GM12872 (cell line): Measurements from ENCODE around the gene FOXE3.

Experiments
- TF ChIP-seq, protein P1 (sequence below): IDR thresholded peaks from 3 replicates; pipeline ENCODE4 v1.5.1; 2011; ENCODE audit warnings: low read depth, mild to moderate bottlenecking, low read length, moderate library complexity; ENCODE audit not compliant: insufficient read depth

FOXE3 gene

DNA sequence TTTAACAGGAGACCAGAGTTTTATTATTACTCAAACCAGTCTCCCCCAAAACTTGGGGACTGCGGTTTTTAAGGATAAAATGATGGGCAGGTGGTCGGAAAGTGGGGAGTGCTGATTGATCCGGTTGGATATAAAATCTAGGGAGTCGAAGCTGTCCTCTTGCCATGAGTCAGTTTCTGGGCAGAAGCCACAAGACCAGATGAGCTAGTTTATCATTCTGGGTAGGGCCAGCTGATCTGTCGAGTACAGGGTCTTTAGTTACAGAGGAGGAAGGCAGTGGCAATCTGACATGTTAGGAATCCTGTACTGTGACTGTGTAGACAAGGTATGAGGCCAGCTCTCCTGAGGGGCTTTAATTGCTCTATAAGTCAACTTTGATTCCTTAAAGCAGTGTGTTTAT lies 22.9 kb upstream of the FOXE3 start:
- TF ChIP-seq, protein P1, sequence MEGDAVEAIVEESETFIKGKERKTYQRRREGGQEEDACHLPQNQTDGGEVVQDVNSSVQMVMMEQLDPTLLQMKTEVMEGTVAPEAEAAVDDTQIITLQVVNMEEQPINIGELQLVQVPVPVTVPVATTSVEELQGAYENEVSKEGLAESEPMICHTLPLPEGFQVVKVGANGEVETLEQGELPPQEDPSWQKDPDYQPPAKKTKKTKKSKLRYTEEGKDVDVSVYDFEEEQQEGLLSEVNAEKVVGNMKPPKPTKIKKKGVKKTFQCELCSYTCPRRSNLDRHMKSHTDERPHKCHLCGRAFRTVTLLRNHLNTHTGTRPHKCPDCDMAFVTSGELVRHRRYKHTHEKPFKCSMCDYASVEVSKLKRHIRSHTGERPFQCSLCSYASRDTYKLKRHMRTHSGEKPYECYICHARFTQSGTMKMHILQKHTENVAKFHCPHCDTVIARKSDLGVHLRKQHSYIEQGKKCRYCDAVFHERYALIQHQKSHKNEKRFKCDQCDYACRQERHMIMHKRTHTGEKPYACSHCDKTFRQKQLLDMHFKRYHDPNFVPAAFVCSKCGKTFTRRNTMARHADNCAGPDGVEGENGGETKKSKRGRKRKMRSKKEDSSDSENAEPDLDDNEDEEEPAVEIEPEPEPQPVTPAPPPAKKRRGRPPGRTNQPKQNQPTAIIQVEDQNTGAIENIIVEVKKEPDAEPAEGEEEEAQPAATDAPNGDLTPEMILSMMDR, result no peak

DNA sequence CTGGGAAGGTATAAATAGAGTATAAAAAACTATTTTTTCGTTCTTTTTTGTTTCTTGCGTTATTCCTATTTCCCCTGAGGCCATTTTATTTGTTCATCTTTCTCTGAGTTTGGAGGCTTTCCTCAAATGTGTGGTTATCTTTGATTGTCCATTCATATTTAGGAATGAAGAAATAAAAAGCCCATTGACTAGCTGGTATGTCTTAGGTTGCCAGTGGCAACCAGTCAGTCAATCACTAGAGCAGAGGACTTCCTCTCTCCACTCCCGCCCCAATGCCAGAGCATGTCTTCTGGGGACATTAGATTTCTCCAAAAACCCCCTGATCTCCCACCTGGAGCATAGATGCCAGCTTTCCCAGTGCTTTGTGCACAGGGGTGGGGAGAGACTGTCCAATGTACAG lies 20.7 kb upstream of the FOXE3 start:
- TF ChIP-seq, protein P1, result no peak

DNA sequence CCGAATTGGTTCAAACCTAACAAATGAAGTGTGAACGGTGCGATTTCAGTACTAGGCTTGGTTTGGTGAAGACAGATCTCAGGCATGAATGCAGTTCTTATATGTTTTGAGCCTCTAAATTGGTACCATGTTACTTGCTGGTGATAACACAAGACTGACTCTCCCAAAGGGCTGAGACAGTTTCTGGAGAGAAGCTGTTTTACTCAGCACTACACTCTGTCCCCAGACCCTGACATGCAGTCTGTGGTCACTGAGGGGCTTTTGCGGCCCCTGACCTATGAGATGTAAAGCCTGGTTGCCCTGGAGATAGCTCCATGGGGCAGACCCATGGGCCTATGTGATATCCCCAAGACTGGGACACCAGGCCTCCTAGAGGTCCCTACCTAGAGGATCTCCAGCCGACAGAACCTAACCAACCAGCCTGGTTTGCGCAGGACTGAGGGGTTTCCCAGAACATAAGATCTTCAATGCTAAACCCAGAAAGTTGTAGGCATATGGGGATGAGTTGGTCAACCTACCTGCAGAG lies 19.4 kb upstream of the FOXE3 start:
- TF ChIP-seq, protein P1, result no peak

DNA sequence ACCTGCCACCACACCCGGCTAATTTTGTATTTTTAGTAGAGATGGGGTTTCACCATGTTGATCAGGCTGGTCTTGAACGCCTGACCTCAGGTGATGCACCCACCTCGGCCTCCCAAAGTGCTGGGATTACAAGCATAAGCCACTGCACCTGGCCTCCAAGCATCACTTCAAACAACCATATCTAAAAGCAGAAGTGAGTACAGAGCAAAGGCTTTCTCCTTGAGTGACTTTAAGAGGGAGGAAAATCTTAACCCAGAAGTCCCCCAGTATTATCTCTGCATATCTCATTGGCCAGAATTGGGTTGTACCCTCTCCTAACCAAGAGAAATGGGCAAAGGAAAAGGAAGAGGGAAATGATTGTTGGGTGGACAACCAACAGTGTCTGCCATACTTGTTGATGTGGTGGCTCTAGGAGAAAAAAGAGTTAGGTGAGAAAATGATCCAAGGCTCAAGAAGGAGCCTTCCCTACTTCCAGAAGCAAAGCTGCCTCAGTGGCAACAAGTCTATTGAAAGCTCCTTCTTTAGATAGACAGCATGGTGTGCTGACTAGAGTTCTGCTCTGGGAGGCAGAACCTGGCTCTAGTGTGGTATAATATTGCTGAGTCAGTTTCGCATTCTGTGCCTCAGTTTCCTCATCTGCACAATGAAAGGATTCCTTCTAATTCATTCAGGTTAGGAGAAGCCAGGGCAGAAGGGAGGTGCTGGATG lies 16.8 kb upstream of the FOXE3 start:
- TF ChIP-seq, protein P1, result no peak

GRCh38 chr1:47399846-47400155 lies 16.3 kb upstream of the FOXE3 start:
- TF ChIP-seq, protein P1, result no peak

DNA sequence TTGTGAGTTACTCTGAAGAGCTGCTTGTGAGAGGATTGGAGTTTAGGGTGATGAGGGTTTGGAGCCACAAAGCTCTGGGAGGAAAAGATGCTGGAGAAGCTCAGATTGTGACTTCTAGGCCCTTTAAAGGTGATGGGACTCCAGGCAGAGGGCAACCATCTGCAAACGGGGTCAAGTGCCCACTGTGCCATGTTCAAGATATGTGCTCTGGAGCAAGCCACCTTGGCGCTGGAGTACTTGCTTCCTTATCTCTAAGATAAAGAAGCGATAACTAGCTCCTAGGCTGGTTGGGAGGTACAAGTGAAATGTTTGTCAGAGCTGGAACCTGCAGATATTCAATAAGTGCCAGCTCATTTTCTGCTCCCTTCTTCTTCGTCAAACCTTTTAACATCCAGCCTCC lies 14.3 kb upstream of the FOXE3 start:
- TF ChIP-seq, protein P1, result no peak

DNA sequence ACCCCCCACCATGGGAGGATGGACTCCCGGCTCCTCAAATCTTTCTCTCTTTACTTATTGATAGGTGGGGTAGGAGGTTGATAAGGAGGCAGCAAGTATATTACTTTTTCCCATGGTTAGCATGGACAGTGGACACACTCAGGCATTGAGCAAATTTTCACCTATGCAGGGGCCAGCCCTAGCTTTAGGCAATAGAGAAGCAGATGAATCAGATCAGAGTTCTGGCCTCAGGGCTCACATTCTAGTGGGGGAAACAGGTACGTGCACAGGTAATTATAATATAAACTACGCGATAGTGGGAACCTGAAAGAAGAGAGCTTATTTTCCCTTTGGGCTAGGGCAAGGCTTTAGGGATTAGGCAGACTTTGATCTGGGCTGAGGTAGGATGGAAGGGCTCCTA lies 13.5 kb upstream of the FOXE3 start:
- TF ChIP-seq, protein P1, result no peak
